HL-60/S4 treated with phorbol 12-myristate 13-acetate at 8.2 ng/mL for 4 days and 3 days (cell line): ENCODE measurements around the gene OIP5.
"Not testable (repeated sequence)": the region's sequence is repeated elsewhere in the genome, so short reads cannot be mapped to it uniquely, and the experiment has no call there.

Source experiments
- in situ Hi-C: fragments of 300-500 bp; cut with MboI; formaldehyde crosslinking; loops from 2 replicates; pipeline ENCODE4 v1.15.0; 2022; ENCODE audit warnings: low sequenced_read_pairs

OIP5 gene

DNA sequence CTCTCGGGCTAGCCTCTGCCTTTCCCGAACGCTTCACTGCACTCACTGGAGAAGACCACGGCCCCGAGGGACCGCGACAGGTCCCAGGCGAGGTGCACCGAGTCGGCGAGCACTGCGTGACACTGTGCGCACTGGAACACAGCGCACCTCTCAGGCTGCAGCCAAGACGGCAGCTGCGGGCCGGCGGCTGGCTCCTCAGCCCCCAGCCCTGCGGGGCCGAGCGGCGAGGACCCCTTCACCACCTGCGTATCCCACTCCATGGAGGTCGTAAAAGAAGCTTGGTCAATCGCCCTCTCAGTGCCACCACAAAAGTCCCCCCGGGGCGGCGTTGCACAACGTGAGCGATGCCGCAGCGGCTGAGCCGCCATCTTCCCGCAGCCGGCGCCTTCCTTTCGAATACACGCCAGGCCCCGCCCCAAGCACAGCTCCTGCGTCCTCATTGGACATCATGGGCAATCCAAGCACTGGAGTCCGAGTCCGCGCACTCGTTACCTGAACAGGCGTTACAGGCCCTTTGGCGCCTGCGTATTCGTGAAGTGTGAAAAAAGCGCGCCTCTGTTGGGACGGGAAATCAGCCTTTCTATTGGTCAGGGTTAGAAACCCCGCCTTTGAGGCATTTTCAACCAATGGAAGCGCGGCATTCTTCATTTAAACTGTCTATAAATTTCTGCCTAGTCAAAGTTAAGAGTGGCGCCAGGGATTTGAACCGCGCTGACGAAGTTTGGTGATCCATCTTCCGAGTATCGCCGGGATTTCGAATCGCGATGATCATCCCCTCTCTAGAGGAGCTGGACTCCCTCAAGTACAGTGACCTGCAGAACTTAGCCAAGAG, at the start of gene OIP5, which contains the start of gene NUSAP1:
TSS of gene OIP5 (minus strand) at position 398 of the 832 bp plus-strand sequence. CDS start at position 368, 30 bp downstream.
TSS of gene NUSAP1 (plus strand) at position 688 of the 832 bp plus-strand sequence. CDS start at position 765, 77 bp downstream.
- in situ Hi-C loops: no loop called here

DNA sequence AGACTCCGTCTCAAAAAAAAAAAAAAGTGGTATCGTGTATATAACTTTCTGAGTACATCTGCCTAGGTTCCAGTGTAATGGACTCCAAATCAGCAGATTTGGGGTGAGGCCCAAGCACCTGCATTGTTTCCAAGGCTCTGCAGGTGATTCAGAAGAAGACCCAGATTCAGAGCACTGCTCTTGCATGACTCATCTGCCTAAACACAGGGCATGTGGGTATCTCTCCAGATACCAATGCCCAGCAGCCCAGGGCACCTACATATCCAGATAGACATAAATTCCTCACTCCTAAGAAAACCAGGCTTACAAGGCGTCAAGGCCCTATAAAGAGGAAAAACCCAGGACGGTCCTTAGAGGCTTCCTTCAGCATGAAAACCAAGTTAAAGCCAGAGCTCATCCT, 45.6 kb upstream of the OIP5 start:
- in situ Hi-C loops: no loop called here

DNA sequence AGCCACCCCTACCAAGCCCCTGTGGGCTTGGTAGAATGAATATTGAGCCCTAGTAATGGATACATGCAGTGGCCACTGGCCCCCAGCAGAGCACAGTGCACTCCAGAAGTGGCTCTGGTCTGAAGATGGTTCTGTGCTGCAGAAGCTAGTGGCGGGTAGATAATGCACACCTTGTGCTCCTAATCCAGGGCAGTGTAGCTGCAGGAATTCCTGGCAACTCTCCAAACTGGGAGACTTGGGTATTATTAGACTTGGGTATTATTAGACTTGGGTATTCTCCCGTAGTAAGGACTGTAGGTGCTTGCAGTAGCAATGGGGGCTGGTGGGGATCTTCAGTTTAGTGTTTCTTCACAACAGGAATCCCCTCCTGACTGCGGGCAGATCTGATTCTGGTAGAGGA, 35.0 kb upstream of the OIP5 start:
- in situ Hi-C loops: no loop called here

DNA sequence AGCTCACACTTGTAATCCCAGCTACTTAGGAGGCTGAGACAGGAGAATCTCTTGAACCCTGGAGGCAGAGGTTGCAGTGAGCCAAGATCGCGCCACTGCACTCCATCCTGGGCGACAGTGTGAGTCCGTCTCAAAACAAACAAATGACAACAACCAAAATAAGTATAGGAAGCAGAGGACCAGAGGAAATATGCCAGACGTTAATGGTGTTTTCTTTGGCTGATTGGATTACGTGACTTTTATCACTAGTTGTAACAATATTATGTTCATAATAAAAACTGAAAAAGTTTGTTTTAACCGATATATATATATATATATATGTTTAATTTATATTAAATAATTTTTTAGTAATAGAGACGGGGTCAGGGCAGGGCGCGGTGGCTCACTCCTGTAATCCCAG, 22.0 kb upstream of the OIP5 start:
- in situ Hi-C loops: no loop called here

DNA sequence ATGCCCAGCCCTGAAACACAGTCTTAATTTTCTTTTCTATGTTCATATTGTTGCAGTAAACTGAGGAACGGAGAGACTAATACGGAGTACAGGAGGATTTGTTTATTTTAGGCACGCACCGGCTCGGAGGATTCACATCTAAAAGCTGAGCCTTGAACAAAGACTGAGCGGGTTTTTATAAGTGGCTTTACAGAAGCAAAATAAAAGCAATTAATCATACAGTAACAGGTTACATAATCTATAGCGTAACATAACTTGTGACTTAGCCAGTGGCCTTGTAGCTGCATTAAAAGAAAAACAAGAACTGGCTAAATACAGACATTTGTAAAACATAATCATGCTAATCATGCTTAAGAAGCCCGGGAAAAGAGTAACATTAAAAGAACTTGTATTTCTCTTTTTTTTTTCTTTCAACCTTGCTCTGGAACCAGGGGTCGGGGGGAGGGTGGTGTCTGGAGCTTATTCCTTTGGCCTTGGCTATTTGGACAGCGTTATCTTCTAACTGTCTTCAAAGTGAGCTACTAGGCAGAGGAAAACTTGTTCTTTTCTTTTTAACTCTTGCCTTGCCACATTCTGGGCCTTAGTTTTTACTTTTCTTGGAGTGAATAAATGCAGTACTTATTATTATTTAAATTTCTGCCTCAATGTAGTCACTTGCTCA, 17.8 kb upstream of the OIP5 start:
- in situ Hi-C loops: no loop called here

DNA sequence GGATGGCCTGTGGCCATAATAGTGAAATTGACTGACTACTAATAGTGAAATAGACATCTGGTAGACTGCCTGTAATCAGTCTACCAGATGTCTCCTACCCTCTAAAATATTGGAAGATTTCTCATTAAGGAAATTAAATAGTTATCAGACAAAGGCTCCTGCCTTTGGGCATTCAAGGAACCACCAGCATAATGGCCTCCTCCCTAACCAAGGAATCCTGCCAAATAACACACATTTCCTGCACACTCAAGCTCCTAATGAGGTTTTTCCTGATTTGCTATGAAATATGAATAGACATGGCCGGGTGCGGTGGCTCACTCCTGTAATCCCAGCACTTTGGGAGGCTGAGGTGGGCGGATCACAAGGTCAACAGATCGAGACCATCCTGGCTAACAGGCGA, 14.8 kb upstream of the OIP5 start:
- in situ Hi-C loops: no loop called here

DNA sequence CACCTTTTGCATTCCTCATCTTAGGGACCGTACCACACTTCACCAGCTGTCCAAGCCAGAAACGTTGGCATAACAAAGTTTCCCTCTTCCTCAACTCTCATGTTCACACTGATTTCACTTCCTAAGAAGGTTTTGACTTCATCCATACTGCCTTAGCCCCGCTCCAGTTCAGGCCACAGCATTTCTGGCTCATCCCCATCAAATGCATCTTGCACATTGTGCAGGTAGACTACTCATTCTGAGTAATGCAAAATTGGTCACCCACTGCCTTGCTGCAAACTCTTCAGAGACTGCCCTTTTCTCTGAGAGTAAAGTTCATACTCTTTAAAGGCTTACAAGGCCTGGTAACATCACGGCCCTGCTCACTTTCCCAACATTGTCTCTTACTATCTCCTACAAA, 9.1 kb upstream of the OIP5 start:
- in situ Hi-C loops: no loop called here

DNA sequence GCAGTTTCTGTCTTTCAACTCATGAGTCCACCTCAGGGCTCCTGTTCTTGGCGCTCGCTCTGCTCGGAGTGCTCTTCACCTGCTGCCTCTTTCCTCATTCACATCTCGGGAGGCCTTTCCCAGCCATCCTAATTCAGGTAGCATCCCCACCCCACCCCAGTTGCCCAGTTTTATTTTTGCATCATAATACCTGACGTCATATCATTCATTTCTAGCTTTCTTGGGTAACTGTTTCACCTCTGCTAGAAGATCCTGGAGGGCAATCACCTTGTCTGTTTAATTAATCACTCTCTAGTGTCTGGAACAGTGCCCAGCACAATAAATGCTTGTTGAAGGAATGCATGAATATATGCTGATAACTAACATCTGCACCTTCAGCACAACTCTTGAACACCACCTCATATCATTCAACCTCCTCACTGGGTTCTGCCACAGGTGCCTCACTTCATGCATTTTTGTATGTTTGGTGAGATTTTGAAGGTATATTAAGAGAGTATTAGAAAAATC, 7.9 kb upstream of the OIP5 start:
- in situ Hi-C loops: no loop called here

DNA sequence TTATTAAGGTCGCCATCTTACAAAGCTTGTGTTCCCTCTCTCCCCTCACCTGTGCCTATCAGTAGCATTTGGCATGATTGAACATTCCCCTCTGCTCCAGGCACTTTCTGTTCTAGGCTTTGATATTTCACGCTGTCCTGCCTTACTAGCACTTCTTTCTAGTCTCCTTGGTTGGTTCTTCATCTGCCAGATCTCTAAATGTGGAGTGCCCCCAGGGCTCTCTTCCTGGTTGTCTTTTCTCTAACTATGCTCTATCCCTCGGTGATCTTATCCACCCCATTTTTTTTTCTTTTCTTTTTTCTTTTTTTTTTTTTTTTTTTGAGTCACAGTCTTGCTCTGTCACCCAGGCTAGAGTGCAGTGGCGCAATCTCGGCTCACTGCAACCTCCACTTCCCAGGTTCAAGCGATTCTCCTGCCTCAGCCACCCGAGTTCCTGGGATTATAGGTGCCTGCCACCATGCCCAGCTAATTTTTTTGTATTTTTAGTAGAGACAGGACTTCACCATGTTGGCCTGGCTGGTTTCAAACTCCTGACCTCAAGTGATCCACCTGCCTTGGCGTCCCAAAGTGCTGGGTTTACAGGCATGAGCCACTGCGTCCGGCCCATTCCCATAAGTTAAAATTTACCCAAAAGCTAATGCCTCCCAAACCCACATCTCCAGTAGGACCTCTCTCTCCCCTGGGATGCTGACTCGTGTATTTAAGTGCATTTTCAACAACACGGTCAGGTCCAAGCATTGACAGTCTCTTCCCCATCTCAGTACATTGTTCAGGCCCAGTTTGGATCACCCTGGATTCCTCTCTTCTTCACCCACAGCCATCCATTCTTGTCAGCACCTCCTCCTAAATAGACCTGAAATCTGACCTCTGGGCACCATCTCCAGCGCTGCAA, 5.5 kb upstream of the OIP5 start:
- in situ Hi-C loops: no loop called here

DNA sequence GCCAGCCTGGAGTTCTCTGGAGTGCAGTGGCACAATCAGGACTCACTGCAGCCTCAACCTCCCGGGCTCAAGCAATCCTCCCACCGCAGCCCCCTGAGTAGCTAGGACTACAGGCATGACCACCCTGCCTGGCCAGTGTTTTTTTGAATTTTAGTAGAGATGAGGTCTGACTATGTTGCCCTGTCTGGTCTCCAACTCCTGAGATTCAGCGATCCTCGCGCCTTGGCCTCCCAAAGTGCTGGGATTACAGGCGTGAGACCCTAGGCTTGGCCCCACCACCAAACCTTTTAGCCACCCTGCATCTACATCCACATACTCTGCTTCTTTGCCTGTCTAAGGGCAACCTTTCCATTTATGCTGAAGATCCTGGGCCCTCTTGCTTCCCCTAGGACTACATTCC, 4.7 kb upstream of the OIP5 start:
- in situ Hi-C loops: no loop called here

DNA sequence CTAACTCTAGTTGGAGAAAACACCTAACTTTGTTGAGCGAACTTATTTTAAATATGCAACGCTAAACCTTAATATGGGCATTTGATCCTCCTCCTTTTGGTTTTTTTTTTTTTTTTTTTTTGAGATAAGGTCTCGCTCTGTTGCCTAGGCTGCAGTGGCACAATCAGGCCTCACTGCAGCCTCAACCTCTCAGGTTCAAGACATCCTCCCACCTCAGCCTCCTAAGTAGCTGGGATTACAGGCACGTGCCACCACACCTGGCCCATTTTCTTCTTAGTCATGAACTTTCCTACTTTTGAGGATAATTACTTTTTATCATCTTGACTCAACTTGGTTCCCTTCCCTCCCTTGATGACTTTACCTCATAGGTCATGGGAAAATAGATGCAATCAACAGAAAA, 4.2 kb upstream of the OIP5 start:
- in situ Hi-C loops: no loop called here

DNA sequence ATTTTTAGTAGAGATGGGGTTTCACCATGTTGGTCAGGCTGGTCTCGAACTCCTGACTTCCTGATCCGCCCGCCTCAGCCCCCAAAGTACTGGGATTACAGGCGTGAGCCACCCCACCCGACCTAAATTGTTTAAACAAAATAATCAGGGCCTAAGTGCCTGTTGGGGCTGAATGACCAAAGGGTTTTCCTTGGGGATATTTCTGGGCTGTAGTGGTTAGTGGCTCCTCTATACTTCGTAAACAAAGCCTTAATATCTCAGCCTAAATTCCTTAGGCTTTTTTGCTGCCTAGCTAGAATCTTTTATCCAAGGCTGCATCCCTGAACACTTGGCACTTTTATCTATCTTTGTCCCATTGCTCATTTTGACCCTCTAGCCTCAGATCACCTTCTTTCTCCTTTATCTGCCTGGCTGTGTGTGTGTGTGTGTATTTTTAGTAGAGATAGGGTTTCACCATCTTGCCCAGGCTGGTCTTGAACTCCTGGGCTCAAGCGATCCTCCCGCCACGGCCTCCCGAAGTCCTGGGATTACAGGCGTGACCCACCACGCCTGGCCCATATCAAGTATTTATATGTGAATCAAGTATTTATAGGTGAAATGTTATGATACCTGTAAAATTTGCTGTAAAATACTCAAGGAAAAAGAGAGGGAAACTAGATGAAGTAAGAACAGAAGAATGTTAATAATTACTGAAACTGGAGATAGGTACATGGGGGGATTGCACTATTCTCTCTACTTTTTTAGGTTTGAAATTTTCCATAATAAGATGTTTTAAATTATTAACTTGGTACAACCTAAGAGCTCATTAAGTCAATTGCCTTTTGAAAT, 2.1 kb upstream of the OIP5 start:
- in situ Hi-C loops: no loop called here

DNA sequence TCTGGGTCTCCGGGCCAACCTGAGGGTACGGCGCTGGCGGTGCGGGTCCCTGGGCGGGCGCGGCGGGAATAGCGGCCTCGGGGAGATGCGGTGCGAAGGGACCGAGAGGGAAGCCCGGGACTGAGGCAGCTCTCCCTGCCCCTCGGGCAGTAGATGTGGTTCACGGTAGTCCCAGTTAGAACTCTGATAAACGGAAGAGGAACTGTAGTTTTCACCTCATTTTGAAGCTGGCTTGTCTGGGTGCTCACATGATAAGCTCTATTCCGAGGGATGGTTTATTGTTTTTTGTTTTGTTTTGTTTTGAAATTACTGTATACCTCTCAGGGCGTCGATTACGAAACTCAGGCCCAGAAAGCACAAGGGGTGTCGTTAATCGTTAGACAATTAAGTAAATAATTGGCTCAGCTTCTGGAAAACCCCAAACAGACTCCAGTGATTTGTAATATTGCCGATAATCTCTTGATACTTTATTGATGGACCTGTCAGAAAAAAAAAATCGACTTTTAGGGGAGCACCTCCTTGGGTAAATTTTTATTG, 703 bp upstream of the OIP5 start:
- in situ Hi-C loops: no loop called here

DNA sequence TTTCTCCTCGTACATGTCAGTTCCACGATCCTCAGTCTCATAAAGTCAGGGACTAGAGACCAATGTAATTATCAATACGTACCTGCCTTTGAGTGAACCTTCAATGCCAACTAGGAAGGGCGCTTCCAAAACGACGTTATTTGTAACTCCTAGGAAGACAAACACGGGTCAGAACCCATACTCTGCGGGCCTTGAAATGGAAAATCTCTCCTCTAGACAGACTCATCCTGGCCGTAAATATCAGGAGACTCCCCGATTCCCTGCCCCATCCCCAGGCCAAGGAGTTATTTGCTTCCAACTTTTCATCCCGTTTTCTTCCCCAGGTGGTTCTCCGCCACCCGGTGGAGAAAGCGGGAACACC, 578 bp downstream of the OIP5 start:
- in situ Hi-C loops: no loop called here

DNA sequence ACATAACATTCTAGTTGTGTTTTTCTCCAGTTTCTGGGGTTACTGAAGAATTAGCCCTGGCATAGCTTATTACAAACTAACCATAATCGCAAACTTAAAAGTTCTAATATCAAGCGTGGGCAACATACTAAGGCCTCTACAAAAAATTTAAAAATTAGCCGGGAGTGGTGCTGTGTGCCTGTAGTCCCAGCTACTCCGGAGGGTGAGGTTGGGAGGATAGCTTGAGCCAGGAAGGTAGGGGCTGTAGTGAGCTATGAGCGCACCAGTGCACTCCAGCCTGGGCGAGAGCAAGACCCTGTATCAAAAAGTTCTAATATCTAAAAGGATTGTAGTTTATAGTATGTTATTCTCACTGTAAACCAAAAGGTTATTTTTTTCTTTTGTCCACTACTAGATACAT, 1.1 kb downstream of the OIP5 start:
- in situ Hi-C loops: no loop called here

DNA sequence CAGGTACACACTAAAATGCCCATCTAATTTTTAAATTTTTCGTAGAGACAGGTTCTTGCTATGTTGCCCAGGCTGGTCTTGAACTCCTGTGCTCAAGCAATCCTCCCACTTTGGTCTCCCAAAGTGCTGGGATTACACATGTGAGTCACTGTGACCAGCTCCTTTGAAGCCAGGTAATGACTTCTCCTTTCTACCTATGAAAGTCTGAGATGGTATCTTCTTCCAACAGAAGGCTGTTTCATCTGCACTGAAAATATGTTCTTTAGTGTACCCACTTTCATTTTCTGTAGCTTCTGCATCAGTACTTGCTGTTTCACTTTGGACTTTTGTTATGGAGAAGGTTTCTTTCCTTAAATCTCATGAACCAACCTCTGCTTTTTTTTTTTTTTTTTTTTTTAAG, 8.8 kb downstream of the OIP5 start:
- in situ Hi-C loops: no loop called here

DNA sequence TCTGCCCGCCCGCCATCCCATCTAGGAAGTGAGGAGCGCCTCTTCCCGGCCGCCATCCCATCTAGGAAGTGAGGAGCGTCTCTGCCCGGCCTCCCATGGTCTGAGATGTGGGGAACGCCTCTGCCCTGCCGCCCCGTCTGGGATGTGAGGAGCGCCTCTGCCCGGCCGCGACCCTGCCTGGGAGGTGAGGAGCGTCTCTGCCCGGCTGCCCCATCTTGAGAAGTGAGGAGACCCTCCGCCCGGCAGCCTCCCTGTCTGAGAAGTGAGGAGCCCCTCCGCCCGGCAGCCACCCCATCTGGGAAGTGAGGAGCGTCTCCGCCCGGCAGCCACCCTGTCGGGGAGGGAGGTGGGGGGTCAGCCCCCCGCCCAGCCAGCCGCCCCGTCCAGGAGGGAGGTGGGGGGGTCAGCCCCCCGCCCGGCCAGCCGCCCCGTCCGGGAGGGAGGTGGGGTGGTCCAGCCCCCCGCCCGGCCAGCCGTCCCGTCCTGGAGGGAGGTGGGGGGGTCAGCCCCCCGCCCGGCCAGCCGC, 11.5 kb downstream of the OIP5 start:
- in situ Hi-C loops: not testable (repeated sequence)

DNA sequence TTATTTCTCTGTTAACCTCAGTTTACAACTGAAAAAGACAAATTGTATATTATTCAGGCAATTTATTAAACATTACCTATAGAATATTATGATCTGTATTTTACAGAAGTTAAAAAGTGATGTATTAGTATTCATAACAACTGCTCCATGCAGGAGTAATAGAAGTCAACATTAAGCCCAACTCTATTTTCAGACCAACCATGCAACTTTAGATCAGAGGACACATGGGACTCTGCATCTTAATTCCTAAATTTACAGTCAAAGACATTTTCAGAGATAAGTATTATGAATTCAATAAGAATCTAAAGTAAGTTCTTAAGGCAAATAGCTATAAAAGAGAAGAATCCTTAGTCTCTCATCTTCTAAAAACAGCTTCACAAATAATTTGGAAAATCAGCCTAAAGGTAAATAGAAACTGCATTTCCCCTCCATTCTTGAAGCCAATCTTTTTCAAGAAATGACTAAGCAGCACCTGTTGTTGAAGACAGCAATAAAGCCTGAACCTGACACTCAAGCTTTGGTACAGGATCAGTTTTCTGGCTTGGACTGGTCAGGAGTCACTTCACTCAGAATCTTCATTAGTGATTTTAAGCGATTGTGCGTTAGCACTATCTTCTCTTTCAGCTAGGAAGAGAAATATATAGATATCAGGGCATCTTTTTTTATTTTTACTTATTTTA, 23.0 kb downstream of the OIP5 start:
- in situ Hi-C loops: no loop called here

DNA sequence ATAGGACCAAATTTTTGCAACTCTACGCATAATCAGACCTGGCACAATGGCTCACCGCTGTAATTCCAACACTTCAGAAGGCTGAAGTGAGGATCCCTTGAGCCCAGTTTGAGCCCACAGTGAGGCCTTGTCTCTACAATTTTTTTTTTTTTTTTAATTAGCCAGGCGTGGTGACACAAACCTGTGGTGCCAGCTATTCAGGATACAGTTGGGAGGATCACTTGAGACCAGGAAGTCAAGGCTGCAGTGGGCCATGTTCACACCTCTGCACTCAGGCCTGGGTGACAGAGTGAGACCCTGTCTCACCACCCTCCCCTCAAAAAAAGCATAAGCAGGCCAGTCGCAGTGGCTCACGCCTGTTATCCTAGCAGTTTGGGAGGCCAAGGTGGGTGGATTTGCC, 24.7 kb downstream of the OIP5 start:
- in situ Hi-C loops: no loop called here
